Activated CD4-positive, CD25-positive, alpha-beta regulatory T cell treated with anti-CD3 and anti-CD28 coated beads, Interleukin-2, amount 50 U/mL, for 16 hours (primary cell): ENCODE results near the gene FGF12.

Source experiments
- DNase-seq: peaks from one replicate; pipeline ENCODE4 v3.0.0-alpha.2; 2020; ENCODE audit warnings: low read depth, low spot score

Gene FGF12

DNA sequence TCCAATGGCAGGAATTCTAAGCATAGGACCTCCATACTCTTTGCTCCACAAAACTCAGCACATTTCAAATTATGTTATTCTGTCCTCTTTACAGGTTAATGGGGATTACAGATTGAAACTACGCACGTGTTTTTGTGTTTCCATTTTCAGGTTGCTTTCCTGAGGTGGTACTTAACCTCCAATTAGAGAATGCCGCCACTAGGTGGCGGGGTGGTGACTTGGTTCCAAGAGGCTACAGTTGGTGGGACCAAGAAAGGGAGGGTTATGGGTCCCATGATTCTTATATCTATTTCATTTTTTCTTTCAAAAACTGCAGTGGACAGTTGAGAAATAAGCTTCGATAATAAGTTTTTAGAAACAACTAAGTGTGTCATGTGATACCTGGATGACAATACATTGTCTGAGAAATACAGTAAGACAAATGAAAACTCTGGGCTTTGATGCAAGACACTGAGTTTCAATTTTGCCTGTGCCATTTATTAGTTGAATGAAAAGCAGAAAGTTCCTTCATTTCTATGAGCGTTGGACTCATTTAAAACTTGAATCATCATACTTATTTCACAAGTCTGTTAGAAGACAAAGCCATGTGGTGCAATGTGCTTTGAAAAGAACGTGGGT lies 539.0 kb downstream of the FGF12 start:
- DNase-seq, result no peak

DNA sequence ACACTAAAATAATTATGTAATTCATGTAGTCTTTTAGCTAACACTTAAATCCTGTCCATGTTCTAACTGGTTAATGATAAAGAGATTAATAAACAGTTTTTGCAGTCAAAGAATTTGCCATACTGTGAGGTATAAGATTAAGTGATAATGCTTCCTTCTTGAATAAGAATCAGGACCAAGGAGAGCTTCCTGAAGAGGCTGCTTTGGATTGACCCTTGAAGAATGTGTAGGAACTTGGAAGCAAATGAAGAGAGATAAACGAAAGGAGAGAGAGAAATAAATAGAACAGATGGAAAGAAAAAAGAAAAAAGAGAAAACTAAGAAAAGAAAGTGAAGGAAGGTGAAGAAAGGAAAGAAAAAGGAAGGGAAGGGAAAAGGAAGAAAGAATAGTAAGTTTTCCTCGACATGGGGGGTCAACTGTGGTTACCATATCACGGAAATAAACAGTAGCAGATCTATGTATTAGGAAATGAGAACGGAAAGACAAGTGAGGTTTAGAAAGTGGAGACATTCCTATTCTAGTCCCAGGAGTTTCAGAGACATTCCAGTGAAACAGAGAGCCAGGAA lies 539.8 kb downstream of the FGF12 start:
- no peak for DNase-seq

DNA sequence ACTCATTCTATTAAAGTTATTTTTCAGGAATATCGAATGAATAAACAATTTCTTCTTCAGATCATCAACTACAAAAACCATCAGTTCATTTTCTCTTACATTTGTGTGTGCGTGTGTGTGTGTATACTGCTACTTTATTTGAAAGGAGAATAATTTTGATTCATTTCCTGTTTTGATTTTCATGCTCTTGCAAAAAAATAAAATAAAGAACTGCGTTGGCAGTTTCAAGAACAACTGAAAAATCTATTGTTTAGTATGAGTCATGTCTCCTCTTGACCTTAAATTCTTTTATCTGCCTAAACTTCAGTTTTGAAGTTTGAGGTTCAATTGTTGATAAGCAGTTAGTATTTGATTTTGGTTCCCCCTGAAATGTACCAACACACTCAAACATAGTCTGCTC lies 540.8 kb downstream of the FGF12 start:
- DNase-seq, result no peak

GRCh38 chr3:192186045-192186444 lies 541.3 kb downstream of the FGF12 start:
- no peak for DNase-seq

DNA sequence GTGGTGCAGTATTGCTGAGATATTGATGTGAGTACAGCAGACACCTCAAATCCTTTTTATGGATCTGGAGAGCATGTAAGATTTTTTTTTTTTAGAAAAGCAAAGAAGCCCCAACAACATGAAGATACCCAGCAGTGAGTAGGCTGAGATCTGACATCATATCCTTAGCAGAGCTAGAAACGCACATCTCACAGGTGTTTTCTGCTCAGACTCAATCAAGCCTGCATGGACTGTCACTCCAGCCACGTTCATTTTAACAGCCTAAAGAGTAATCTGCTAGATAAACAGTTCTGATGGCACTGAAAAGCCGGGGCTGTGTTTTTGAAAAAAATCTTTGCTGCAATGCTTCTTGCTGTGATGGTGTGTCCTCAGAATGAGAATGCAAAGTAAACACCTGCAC lies 544.2 kb downstream of the FGF12 start:
- DNase-seq, result no peak

DNA sequence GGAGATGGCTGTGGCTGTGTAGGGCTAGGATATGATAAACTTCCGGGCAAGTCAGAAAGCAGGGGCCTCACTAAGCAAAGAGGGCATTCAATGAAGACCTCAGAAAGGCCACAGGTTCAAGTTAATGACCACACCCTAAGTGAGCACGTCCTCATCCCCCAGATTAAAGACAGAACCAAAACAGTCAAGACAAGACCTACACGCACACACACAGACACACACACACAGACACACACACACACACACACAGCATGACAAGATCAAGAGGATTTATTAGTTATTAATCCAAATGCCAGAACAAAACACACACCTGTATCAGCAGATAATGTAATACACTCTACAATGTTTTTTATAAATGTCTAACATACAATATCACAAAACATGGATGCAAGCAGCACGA lies 546.2 kb downstream of the FGF12 start:
- DNase-seq, result no peak

- no peak for DNase-seq
Measured at GRCh38 chr3:192177383-192177782, 550.0 kb downstream of the FGF12 start.

DNA sequence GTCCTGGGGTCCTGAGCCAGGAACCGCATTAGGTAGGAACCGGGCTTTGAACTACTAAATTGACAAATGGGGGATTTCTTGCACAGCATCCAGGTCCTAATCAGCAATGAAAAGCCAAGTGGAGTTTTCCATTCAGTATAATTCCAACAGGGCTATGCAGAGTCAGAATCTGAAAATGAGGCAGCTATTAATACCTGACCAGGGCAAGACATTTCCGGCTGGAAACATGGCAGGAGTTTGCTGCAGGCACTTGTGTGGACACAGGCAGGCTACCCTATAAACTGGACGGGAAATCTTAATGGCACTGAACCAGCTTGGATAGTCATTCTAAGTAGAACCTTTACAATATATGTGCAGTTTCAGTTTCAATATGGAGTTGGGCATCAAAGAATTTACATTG lies 553.1 kb downstream of the FGF12 start:
- no peak for DNase-seq

- DNase-seq, result no peak
Measured at GRCh38 chr3:192171213-192171612, 556.1 kb downstream of the FGF12 start.

GRCh38 chr3:192170659-192171058 lies 556.7 kb downstream of the FGF12 start:
- DNase-seq, result no peak

GRCh38 chr3:192170031-192170430 lies 557.3 kb downstream of the FGF12 start:
- no peak for DNase-seq

DNA sequence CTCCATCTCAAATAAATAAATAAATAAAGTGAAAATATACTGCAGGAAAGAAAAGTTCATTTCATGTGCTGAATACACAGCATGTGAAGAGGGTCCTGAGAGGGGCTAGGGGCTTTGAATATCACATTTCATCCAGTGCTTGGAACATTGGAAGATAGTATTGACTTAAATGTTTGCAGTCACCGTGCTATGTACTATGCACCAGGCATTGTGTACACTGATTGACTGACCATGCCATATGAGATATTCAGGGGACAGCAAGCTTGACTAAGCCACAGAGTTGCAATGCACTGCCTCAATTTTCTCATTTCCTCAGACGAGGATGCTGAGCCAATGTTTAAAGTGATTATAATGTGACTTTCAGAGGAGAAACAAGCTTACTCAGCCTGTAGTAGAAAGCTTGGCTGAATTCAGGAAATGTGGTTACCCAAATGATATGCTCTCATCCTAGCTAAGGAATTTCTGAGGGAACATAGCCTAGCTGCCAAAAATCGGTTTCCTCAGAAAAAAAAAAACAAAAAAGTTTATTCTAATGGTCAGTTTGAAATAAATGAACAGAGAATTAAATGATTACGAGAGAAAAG lies 557.9 kb downstream of the FGF12 start:
- DNase-seq, result no peak

DNA sequence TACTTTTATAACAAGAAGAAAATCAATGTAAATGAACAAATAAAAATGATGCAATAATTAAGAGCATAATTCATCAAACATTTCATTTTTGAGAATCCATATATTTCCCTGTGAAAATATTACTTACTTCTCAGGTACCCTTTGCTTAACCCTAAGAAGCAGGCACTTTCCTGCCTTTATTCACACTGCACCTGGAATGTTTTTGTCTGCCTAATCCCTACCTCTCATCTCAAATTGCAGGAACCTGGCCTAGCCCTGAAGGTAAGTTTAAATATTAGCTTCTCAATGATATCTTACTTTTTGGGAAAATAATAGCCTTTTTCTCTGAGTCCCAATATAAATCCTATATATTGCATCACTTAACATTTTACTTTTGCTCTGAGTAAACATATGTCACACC lies 559.1 kb downstream of the FGF12 start:
- no peak for DNase-seq

GRCh38 chr3:192165552-192165951 lies 561.8 kb downstream of the FGF12 start:
- DNase-seq, result no peak

DNA sequence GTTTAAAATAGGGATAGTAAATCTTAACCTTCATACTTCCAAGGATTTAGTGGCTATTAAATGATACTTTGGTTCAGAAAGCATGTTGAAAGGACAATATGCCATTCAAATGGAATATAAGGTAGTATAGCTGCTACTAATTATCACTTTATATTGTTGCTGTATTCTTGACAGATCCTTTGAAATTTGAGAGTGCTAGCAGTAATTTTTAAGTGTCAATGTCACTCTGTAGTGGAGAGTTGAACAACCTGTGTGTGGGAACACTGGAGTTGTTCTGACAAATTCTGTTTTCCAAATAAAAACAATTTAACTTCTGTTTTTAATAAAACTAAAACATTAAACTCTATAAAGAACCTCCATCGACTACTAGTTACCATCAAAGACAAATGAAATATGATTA lies 565.7 kb downstream of the FGF12 start:
- DNase-seq, result no peak

DNA sequence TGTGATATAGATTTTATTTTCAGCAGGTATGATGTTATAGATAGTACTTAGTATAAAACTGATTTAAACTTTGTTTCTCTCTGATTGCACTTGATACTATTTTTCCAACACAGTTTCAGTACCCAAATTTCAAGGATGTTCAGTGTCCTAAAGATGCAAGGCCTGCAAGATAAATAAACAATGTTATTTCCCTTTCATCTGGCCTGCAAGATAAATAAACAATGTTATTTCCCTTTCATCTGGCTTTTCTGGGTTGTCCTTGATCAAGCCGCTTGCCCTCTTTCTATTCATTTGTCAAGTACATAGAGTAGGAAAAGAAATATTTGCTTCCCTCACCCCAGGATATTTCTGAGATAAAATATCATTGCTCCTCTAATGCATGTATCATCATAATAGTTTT lies 571.0 kb downstream of the FGF12 start:
- no peak for DNase-seq

DNA sequence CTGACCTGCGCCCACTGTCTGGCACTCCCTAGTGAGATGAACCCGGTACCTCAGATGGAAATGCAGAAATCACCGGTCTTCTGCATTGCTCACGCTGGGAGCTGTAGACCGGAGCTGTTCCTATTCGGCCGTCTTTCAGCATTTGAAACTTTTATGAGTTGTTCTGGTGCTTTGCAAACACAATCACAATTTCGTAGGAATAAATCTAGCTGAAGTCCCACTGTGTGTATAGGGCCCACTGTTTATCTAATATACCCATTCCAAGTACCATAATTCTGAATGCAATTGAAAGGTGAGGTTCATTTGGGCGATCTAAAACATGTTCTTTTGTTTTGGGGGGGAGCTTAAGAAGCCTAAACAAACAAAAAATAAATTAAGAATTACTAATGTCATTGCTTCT lies 572.1 kb downstream of the FGF12 start:
- DNase-seq, result no peak

DNA sequence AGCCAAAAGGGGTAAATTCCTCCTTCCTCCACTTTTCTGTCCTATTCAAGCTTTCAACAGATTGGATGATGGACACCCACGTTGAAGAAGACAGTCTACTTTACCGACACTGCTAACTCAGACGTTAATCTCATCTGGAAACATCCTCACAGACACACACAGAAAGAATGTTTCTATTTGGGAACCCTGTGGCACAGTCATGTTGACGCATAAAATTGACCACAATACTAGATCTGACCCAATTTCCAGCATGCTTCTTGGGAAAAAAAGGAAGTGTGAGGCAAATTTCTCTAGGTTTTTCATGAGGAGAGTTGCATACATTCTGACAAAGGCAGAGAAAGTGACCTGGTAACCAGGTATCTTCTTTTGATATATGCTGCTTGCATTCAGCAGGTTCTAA lies 594.1 kb downstream of the FGF12 start:
- DNase-seq, result no peak

DNA sequence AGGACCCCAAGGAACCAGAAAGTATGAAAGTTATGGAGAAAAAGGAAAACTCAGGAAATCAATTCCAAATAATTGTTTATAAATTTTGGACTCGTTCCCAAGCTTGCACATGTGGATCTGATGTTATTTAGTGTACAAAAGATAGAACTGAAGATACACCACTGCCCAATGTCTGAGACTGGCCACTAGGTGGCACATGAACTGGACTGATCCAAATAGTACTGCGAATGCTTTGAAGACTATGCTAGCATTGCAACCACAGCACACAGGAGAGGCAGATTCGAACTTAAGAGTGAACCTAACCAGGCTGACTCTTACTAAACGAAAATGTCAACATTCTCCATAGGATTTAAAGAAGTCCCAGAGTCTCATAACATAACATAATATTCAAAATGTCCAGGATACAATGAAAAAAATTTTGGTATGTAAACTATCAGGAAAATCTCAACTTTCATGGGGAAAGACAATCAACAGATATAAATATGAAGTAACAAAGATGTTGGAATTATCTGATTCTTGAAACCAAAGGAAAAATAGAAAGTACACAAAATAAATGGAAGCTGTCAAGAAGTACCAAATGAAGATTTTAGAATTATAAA lies 596.7 kb downstream of the FGF12 start:
- no peak for DNase-seq

DNA sequence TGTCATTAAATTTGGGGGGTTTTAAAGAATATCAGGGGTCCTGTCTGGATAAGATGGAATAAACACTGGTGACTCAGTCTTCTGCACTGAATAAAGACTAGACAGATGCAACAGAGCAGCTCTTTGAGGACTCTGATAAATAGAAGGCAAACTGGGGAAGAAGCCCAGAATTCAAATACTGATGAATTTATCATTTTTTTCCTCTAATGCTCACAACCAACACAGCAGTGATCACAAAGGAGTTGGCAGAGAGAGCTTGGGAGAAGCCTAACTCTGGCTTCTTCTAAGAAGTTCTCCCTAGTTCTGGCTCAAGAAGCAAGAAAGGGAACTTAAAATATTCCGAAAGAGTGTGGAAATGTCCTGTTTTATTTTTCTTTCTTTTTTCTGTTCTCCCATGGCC lies 597.8 kb downstream of the FGF12 start:
- DNase-seq, result no peak

DNA sequence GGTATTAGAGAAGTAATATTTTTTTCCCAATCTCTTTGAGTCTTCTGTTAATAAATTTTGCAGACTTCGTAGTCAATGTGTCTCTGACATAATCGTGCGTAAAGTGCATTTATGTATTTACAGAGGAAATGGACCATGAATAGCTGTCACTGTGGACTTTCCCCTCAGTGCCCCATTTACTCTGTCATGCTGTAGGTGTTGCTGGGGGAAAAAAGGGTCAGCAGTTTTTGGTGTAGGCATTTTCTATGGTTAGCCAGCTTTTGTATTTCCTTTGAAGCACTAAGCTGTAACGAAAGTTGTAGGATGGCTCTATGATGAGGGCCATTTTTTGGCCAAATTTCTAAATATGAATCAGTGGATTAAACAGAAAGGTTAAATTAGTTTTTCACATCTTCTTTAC lies 598.4 kb downstream of the FGF12 start:
- no peak for DNase-seq

DNA sequence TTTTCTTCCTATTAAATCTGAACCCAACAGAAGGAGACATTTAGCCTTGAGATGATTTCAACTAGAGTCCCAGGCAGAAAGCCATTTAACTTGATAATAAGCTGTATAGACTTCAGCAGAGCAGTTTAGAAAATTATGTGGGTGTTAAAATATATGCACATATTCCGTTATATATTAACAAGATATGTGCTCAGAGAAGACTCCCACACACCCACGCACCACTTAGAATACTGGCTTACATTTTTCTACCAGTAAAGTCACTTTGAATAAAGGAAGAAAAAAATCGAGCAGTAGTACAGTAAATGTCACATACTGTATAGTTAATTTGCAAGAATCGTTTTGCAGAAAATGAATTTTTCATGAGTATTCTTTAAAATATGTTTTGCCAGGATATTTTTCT lies 599.3 kb downstream of the FGF12 start:
- no peak for DNase-seq
